A549 (cell line): ENCODE measurements around the gene NSMCE3. TPM values are rescaled to one million over a fixed set of nuclear protein-coding genes. Genes with fewer than 3 reads are reported as not detected.

ENCODE experiments used
- ATAC-seq, 2 experiments: fragments of 200-7000 bp in 1 of 2; fragments of >200 bp in 1 of 2; cut with Nextera tagmentation in 1 of 2; cut with Tn5 transposase in 1 of 2; 3 replicates each; pipeline versions ENCODE4 v1.8.0 to v1.9.1; 2018 to 2020; ENCODE audit warnings: mild to moderate bottlenecking in 1 of 2, moderate library complexity in 1 of 2
- CTCF ChIA-PET: fragments of 300-600 bp; sonication (Branson Sonifier 250); formaldehyde crosslinking; extraction: SDS; loops from one replicate; lab custom pipeline; 2021; ENCODE audit warnings: antibody characterized with exemption, inconsistent platforms; lab: Yijun Ruan, JAX
- POLR2A ChIA-PET: fragments of 350-600 bp; formaldehyde crosslinking; extraction: SDS; loops from one replicate; lab custom pipeline; 2021; ENCODE audit warnings: antibody characterized with exemption, inconsistent platforms; lab: Yijun Ruan, JAX
- DNase-seq, 2 experiments: peaks; one replicate each; pipeline versions ENCODE4 v3.0.0 to v3.0.0-alpha.2; 2011 to 2016; ENCODE audit warnings: low read depth in 1 of 2, low spot score in 1 of 2
- FAIRE-seq: peaks from 2 replicates; lab custom pipeline; 2011; peaks lifted over from hg19 to GRCh38; lab: Jason Lieb, UNC
- H3K27ac ChIP-seq, 2 experiments: fragments of >200 bp; sonication (Bioruptor Twin); formaldehyde crosslinking; 3 replicates each; pipeline ENCODE4 v1.5.1; 2016 to 2017
- H3K4me1 ChIP-seq: fragments of >200 bp; sonication (Bioruptor Twin); formaldehyde crosslinking; 3 replicates; pipeline ENCODE4 v1.6.1; 2016
- H3K4me2 ChIP-seq: fragments of >200 bp; sonication (Bioruptor Twin); formaldehyde crosslinking; 3 replicates; pipeline ENCODE4 v1.6.1; 2016
- H3K4me3 ChIP-seq: fragments of >200 bp; sonication (Bioruptor Twin); formaldehyde crosslinking; 3 replicates; pipeline ENCODE4 v1.5.1; 2016
- H3K9me3 ChIP-seq: fragments of >200 bp; sonication (Bioruptor Twin); formaldehyde crosslinking; 3 replicates; pipeline ENCODE4 v1.6.1; 2016
- BCL3 ChIP-seq: fragments of >200 bp; sonication (Bioruptor Twin); formaldehyde crosslinking; IDR thresholded peaks from 3 replicates; pipeline ENCODE4 v1.6.1; 2016
- CBX8 ChIP-seq: fragments of 200-600 bp; sonication (generic); IDR thresholded peaks from 2 replicates; pipeline ENCODE4 v1.6.1; 2016
- CEBPB ChIP-seq, 2 experiments: fragments of >200 bp in 1 of 2; sonication (Bioruptor Twin) in 1 of 2; formaldehyde crosslinking in 1 of 2; IDR thresholded peaks; 2 replicates each; pipeline ENCODE4 v1.6.1; 2012 to 2016
- CHD2 ChIP-seq: fragments of 150-350 bp; IDR thresholded peaks from 2 replicates; pipeline ENCODE4 v1.6.1; 2014; ENCODE audit warnings: low read length; ENCODE audit not compliant: partially characterized antibody
- CHD4 ChIP-seq: fragments of 200-600 bp; sonication (generic); IDR thresholded peaks from 2 replicates; pipeline ENCODE4 v1.6.1; 2016; ENCODE audit warnings: antibody characterized with exemption, mild to moderate bottlenecking, borderline replicate concordance
- CTCF ChIP-seq: fragments of >200 bp; sonication (Bioruptor Twin); formaldehyde crosslinking; IDR thresholded peaks from 3 replicates; pipeline ENCODE4 v1.5.1; 2016
- EHF ChIP-seq: fragments of 250-450 bp; sonication (Bioruptor Pico); IDR thresholded peaks from 2 replicates; pipeline ENCODE4 v1.5.0; 2020; ENCODE audit warnings: mild to moderate bottlenecking
- ESRRA ChIP-seq: fragments of 150-350 bp; IDR thresholded peaks from 2 replicates; pipeline ENCODE4 v1.6.1; 2014; ENCODE audit warnings: mild to moderate bottlenecking, low read length, borderline replicate concordance
- HDAC2 ChIP-seq: fragments of 200-600 bp; sonication (generic); IDR thresholded peaks from 2 replicates; pipeline ENCODE4 v1.6.1; 2016
- HES2 ChIP-seq: fragments of >200 bp; sonication (Bioruptor Twin); formaldehyde crosslinking; IDR thresholded peaks from 2 replicates; pipeline ENCODE4 v1.6.1; 2016
- HOXB13 ChIP-seq: fragments of 250-450 bp; sonication (Bioruptor Pico); IDR thresholded peaks from 2 replicates; pipeline ENCODE4 v1.5.0; 2020; ENCODE audit warnings: low read depth, mild to moderate bottlenecking, moderate library complexity
- HOXB5 ChIP-seq: fragments of 250-450 bp; sonication (Bioruptor Pico); IDR thresholded peaks from 2 replicates; pipeline ENCODE4 v1.5.0; 2020; ENCODE audit warnings: mild to moderate bottlenecking, moderate library complexity
- JUNB ChIP-seq: fragments of >200 bp; sonication (Bioruptor Twin); formaldehyde crosslinking; IDR thresholded peaks from 2 replicates; pipeline ENCODE4 v1.6.1; 2016
- KDM1A ChIP-seq: fragments of 200-600 bp; sonication (generic); IDR thresholded peaks from 2 replicates; pipeline ENCODE4 v1.6.1; 2016; ENCODE audit warnings: low read depth, mild to moderate bottlenecking
- MAFK ChIP-seq: fragments of 450-650 bp; IDR thresholded peaks from 2 replicates; pipeline ENCODE4 v1.6.1; 2014; ENCODE audit not compliant: partially characterized antibody
- MAX ChIP-seq: IDR thresholded peaks from 2 replicates; pipeline ENCODE4 v1.6.1; 2012
- MAZ ChIP-seq: fragments of 150-350 bp; IDR thresholded peaks from 2 replicates; pipeline ENCODE4 v1.6.1; 2014; ENCODE audit warnings: antibody characterized with exemption, low read depth, low read length, borderline replicate concordance
- MYC ChIP-seq: IDR thresholded peaks from 2 replicates; pipeline ENCODE4 v1.6.1; 2012; ENCODE audit warnings: mild to moderate bottlenecking, inconsistent platforms, low read length, improper control_type of control experiment, borderline replicate concordance
- NPAS2 ChIP-seq: fragments of 250-450 bp; sonication (Bioruptor Pico); IDR thresholded peaks from 2 replicates; pipeline ENCODE4 v1.8.0; 2022; ENCODE audit warnings: mild to moderate bottlenecking, moderate library complexity, borderline replicate concordance
- NR3C1 ChIP-seq: fragments of >200 bp; sonication (Bioruptor Twin); formaldehyde crosslinking; IDR thresholded peaks from 3 replicates; pipeline ENCODE4 v1.6.1; 2017
- PHF8 ChIP-seq: fragments of 200-600 bp; sonication (generic); IDR thresholded peaks from 2 replicates; pipeline ENCODE4 v1.6.1; 2016; ENCODE audit warnings: low read depth, mild to moderate bottlenecking, antibody characterized with exemption, moderate library complexity, borderline replicate concordance
- RCOR1 ChIP-seq: fragments of 150-350 bp; IDR thresholded peaks from 2 replicates; pipeline ENCODE4 v1.6.1; 2014; ENCODE audit warnings: antibody characterized with exemption, low read length, low read depth
- RFX5 ChIP-seq: fragments of 450-650 bp; IDR thresholded peaks from 2 replicates; pipeline ENCODE4 v1.7.1; 2014; ENCODE audit warnings: antibody characterized with exemption, mild to moderate bottlenecking, moderate library complexity
- RNF2 ChIP-seq: fragments of 200-600 bp; sonication (generic); IDR thresholded peaks from 2 replicates; pipeline ENCODE4 v1.6.1; 2016; ENCODE audit warnings: low read depth, mild to moderate bottlenecking, antibody characterized with exemption, moderate library complexity, borderline replicate concordance
- SMC3 ChIP-seq: fragments of >200 bp; sonication (Bioruptor Twin); formaldehyde crosslinking; IDR thresholded peaks from 3 replicates; pipeline ENCODE4 v1.6.1; 2018; ENCODE audit warnings: inconsistent platforms
- SREBF2 ChIP-seq: fragments of 450-650 bp; IDR thresholded peaks from 2 replicates; pipeline ENCODE4 v1.6.1; 2014; ENCODE audit warnings: mild to moderate bottlenecking, moderate library complexity
- TFCP2L1 ChIP-seq: fragments of 250-450 bp; sonication (Bioruptor Pico); IDR thresholded peaks from 2 replicates; pipeline ENCODE4 v1.5.0; 2021; ENCODE audit warnings: mild to moderate bottlenecking
- ZFP36 ChIP-seq: fragments of 450-650 bp; IDR thresholded peaks from 2 replicates; pipeline ENCODE4 v1.6.1; 2014; ENCODE audit warnings: borderline replicate concordance; ENCODE audit not compliant: partially characterized antibody
- ZNF302 ChIP-seq: fragments of 250-450 bp; sonication (Bioruptor Pico); IDR thresholded peaks from 2 replicates; pipeline ENCODE4 v1.9.0; 2021; ENCODE audit warnings: inconsistent platforms, mild to moderate bottlenecking, moderate library complexity
- ZSCAN20 ChIP-seq: fragments of 250-450 bp; sonication (Bioruptor Pico); IDR thresholded peaks from 2 replicates; pipeline ENCODE4 v1.8.0; 2022; ENCODE audit warnings: mild to moderate bottlenecking, moderate library complexity
- WGBS: methylation state at CpG from one replicate; pipeline ENCODE4 v1.1.6; 2017; ENCODE audit errors: missing lambda C conversion rate; 5-methylcytosine and 5-hydroxymethylcytosine counted together
- polyA plus RNA-seq, 4 experiments: library from polyadenylated mRNA; depleted of rRNA in 3 of 4; stranded (reverse); fragments of >200 nt; fragmentation: RNase III in 1 of 4; extraction: RNeasy Plus Mini Kit Qiagen cat#74134 plus additional on column Dnase treatment in 1 of 4; gene quantifications; 2 replicates in 3 of 4; 3 replicates in 1 of 4; pipeline ENCODE4 v1.2.3, GENCODE V29; 2011 to 2017

The NSMCE3 gene
- polyA plus RNA-seq, 2 of the 4 experiments (the other 2 are of a cell fraction), result 9.5 to 11.9 TPM

- CTCF ChIA-PET, result interaction anchor here (1.0 to 2.2 kb wide), 3 partner anchors 10 to 142 kb away, joined by 3 to 5 read pairs (median 3); no protein-coding TSS in a partner anchor
- TF ChIP-seq ZSCAN20 (CRISPR knock-in tag) (no peak), RFX5 (no peak), CBX8 (no peak), ZFP36 (no peak), SMC3 (no peak), HOXB13 (CRISPR knock-in tag) (no peak), PHF8 (no peak), CEBPB (IDR thresholded peaks at IDR 0.05) (no peak), NR3C1 (no peak), MYC (no peak)
- H3K4me2 ChIP-seq, result no peak overlapping the region
- 58% methylated on average over 7 of the region's 7 CpGs for WGBS
- DNase-seq, result no peak
- H3K9me3 ChIP-seq, result 0 out of 3 replicates have a peak, but pooled peaks cover 2% of the 10 kb centered on the region
- no peak for FAIRE-seq
- no peak overlapping the region for H3K27ac ChIP-seq
- H3K4me1 ChIP-seq, result no peaks in the 10 kb centered on the region
- no peak for ATAC-seq
- H3K4me3 ChIP-seq, result no peak overlapping the region
- POLR2A ChIA-PET, result no interaction called here
Observed at GRCh38 chr15:29280514-29280913, 10.9 kb upstream of the NSMCE3 start.

GRCh38 chr15:29278436-29279105, 8.9 kb upstream of the NSMCE3 start:
- peak; percentile 52 to 62; a peak in 5 of 6 replicates for ATAC-seq
- no peak for FAIRE-seq
- POLR2A ChIA-PET, result no interaction called here

GRCh38 chr15:29276366-29276765, 6.7 kb upstream of the NSMCE3 start:
- H3K27ac ChIP-seq, result no peak overlapping the region
- FAIRE-seq (no peak), DNase-seq (no peak), ATAC-seq (no peak)
- ChIA-PET POLR2A (no interaction called here), CTCF (no interaction called here)
- no peaks in the 10 kb centered on the region for H3K9me3 ChIP-seq
- WGBS, result 66% methylated on average over 2 of the region's 2 CpGs
- H3K4me3 ChIP-seq, result no peak overlapping the region
- no peaks in the 10 kb centered on the region for H3K4me1 ChIP-seq
- H3K4me2 ChIP-seq, result no peak overlapping the region
- no peak for TF ChIP-seq CBX8
- TF ChIP-seq KDM1A, result no peak
- no peak for TF ChIP-seq MAZ
- TF ChIP-seq BCL3, result no peak
- no peak for TF ChIP-seq ESRRA
- TF ChIP-seq HES2, result no peak
- TF ChIP-seq EHF (CRISPR knock-in tag), result no peak
- TF ChIP-seq SREBF2, result no peak
- no peak for TF ChIP-seq ZNF302 (CRISPR knock-in tag)
- TF ChIP-seq NR3C1, result no peak
- TF ChIP-seq HOXB5 (CRISPR knock-in tag), result no peak
- TF ChIP-seq RNF2, result no peak
- no peak for TF ChIP-seq RCOR1
- TF ChIP-seq NPAS2, result no peak

More at GRCh38 chr15:29278436-29279105, 8.9 kb upstream of the NSMCE3 start:
- DNase-seq, result no peak
- H3K4me1 ChIP-seq, result no peaks in the 10 kb centered on the region
- no peak overlapping the region for H3K4me3 ChIP-seq
- 0 out of 3 replicates have a peak, but pooled peaks cover 2% of the 10 kb centered on the region for H3K9me3 ChIP-seq
- 35% methylated on average over 3 of the region's 3 CpGs for WGBS
- no peak overlapping the region for H3K27ac ChIP-seq
- CTCF ChIA-PET, result interaction anchor here (0.6 to 1.6 kb wide), 2 partner anchors 16 to 121 kb away, joined by 3 to 4 read pairs; no protein-coding TSS in a partner anchor
- TF ChIP-seq MAFK (no peak), CTCF (no peak), ZFP36 (no peak), KDM1A (no peak), CEBPB (IDR thresholded peaks at IDR 0.05) (no peak), HES2 (no peak), HDAC2 (no peak), CHD2 (no peak), ESRRA (no peak), JUNB (no peak), CHD4 (no peak), MAX (no peak), TFCP2L1 (CRISPR knock-in tag) (no peak)
- H3K4me2 ChIP-seq, result no peak overlapping the region
